ENCODE measurements around the gene PTPRG.
"Not testable (repeated sequence)": the region's sequence is repeated elsewhere in the genome, so short reads cannot be mapped to it uniquely, and the experiment has no call there.

Gene PTPRG

DNA sequence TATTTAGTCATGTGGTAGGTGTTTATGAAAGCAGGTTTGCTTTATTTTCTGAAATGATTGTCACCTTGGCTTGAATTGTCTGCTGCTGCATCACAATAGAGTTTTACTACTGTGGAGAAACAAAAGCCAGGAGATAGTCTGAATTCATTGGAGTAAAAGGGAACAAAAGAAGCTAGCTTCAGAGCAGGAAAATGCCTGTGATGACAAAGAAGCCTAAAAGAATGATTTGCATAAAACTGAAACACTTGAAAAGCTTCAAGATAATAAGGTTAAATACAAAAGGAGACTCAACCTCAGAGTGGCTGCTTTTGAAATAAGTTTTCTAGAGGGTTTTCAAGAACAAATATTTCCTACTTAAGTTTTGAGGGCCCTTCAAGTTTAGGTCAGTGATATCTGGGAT, 138.3 kb downstream of the PTPRG start:
- H4K20me1 ChIP-seq = peaks cover 0 to 21% (median 6%) of the 10 kb centered on the region in 11 experiments; a peak in 10 of 22 replicates
- no peak for TF ChIP-seq Cebpa-rat (IDR thresholded peaks at IDR 0.05)
- peaks cover 0 to 4% (median 0%) of the 10 kb centered on the region in 10 experiments; a peak in 3 of 20 replicates for H3K4me1 ChIP-seq
- H3K27ac ChIP-seq = no peak overlapping the region
- no peak overlapping the region for H3K4me3 ChIP-seq
- 0 out of 22 replicates have a peak, but pooled peaks cover 0 to 6% (median 0%) of the 10 kb centered on the region in 11 experiments for H3K9me3 ChIP-seq (replicated peaks in 1 of 11)
- H3K27me3 ChIP-seq = no peaks in the 10 kb centered on the region
- no peak overlapping the region for H3K4me2 ChIP-seq
- H3K36me3 ChIP-seq = peaks cover 0 to 4% (median 0%) of the 10 kb centered on the region in 11 experiments; a peak in 1 of 22 replicates
- H3K9ac ChIP-seq = no peak overlapping the region

DNA sequence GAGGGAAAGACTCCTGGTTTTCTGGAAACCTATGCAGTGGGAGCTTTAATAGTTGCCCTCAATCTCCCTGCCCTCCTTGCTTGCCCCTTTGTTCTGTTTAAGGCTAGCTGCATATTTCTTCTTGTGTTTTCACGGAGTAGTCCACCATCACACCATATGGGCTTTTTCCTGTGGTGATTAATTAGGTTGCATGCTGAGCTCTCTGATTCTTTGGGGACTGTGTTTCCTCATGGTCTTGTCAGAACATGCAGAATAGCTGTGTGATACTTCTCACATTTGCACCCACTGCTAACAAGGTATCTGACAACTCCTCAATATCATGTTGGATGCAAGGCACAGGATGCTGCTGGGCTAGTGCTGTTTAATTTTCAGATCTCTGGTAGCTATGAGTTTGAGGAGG, 139.6 kb downstream of the PTPRG start:
- Histone ChIP-seq H3K36me3 (no peaks in the 10 kb centered on the region), H3K27ac (no peak overlapping the region), H3K27me3 (no peaks in the 10 kb centered on the region), H4K20me1 (peaks cover 0 to 29% (median 6%) of the 10 kb centered on the region in 11 experiments; a peak in 10 of 22 replicates), H3K9ac (no peak overlapping the region), H3K4me1 (peaks cover 0 to 4% (median 0%) of the 10 kb centered on the region in 10 experiments; a peak in 3 of 20 replicates), H3K4me2 (no peak overlapping the region), H3K4me3 (no peak overlapping the region), H3K9me3 (replicated peaks in 1 of 11) (0 out of 22 replicates have a peak, but pooled peaks cover 0 to 3% (median 0%) of the 10 kb centered on the region in 11 experiments)
- no peak for TF ChIP-seq Cebpa-rat (IDR thresholded peaks at IDR 0.05)

DNA sequence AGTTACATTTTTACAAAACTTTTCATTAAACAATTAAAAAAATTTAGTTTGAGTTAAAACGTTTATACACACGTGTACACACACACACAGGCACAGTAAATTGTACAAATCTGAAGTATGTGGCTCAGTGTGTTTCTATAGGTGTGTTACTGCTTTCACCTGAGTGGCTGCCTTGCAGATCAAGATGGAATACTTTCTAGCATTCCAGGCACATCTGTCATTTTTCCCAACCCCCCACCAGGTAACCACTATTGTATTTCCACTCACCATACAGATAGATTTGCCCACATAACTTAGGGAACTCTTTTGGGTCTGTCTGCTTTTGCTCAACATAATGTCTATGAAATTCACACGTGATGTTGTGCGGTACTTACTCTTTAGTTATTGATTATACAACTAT, 141.1 kb downstream of the PTPRG start:
- Histone ChIP-seq H3K27me3 (no peaks in the 10 kb centered on the region), H3K9me3 (replicated peaks in 1 of 11) (peaks cover 0 to 4% (median 2%) of the 10 kb centered on the region in 11 experiments; a peak in 2 of 22 replicates), H3K4me1 (peaks cover 0 to 4% (median 0%) of the 10 kb centered on the region in 10 experiments; a peak in 3 of 20 replicates), H3K4me3 (no peak overlapping the region), H3K36me3 (0 out of 22 replicates have a peak, but pooled peaks cover 0 to 3% (median 0%) of the 10 kb centered on the region in 11 experiments), H3K27ac (no peak overlapping the region), H3K9ac (no peak overlapping the region), H4K20me1 (peaks cover 0 to 29% (median 6%) of the 10 kb centered on the region in 11 experiments; a peak in 9 of 22 replicates), H3K4me2 (no peak overlapping the region)
- no peak for TF ChIP-seq Cebpa-rat (IDR thresholded peaks at IDR 0.05)

GRCh38 chr3:61704807-61705206, 143.4 kb downstream of the PTPRG start:
- Histone ChIP-seq H3K27me3 (no peaks in the 10 kb centered on the region), H3K4me1 (peaks cover 0 to 4% (median 0%) of the 10 kb centered on the region in 10 experiments; a peak in 3 of 20 replicates), H3K9ac (no peak overlapping the region), H3K4me3 (no peak overlapping the region), H3K36me3 (peaks cover 0 to 7% (median 0%) of the 10 kb centered on the region in 11 experiments; a peak in 2 of 22 replicates), H3K9me3 (replicated peaks in 1 of 11) (peaks cover 0 to 9% (median 0%) of the 10 kb centered on the region in 11 experiments; a peak in 3 of 22 replicates), H4K20me1 (peaks cover 0 to 29% (median 4%) of the 10 kb centered on the region in 11 experiments; a peak in 9 of 22 replicates), H3K4me2 (no peak overlapping the region), H3K27ac (no peak overlapping the region)
- no peak for TF ChIP-seq Cebpa-rat (IDR thresholded peaks at IDR 0.05)

- H3K4me3 ChIP-seq = no peak overlapping the region
- no peak for TF ChIP-seq Cebpa-rat (IDR thresholded peaks at IDR 0.05)
- H3K27me3 ChIP-seq = no peaks in the 10 kb centered on the region
- peaks cover 0 to 7% (median 0%) of the 10 kb centered on the region in 11 experiments; a peak in 2 of 22 replicates for H3K36me3 ChIP-seq
- H3K9ac ChIP-seq = no peak overlapping the region
- no peak overlapping the region for H3K27ac ChIP-seq
- H4K20me1 ChIP-seq = peaks cover 0 to 21% (median 0%) of the 10 kb centered on the region in 11 experiments; a peak in 6 of 22 replicates
- H3K9me3 ChIP-seq (replicated peaks in 1 of 11) = peaks cover 0 to 19% (median 5%) of the 10 kb centered on the region in 11 experiments; a peak in 6 of 22 replicates
- H3K4me1 ChIP-seq = no peaks in the 10 kb centered on the region
- H3K4me2 ChIP-seq = no peak overlapping the region
These were observed 146.1 kb downstream of the PTPRG start for GRCh38 chr3:61707492-61707891.

DNA sequence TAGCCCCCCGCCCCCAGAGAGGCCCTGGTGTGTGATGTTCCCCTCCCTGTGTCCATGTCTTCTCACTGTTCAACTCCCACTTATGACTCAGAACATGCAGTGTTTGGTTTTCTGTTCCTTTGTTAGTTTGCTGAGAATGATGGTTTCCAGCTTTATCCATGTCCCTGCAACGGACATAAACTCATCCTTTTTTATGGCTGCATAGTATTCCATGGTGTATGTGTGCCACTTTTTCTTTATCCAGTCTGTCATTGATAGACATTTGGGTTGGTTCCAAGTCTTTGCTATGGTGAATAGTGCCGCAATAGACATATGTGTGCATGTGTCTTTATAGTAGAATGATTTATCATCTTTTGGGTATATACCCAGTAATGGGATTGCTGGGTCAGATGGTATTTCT, 149.5 kb downstream of the PTPRG start:
- Histone ChIP-seq H3K9me3 (replicated peaks in 1 of 11) (peaks cover 0 to 19% (median 8%) of the 10 kb centered on the region in 11 experiments; a peak in 7 of 22 replicates), H4K20me1 (peaks cover 0 to 20% (median 0%) of the 10 kb centered on the region in 11 experiments; a peak in 3 of 22 replicates)
- not testable (repeated sequence) for H3K36me3 ChIP-seq, H3K4me1 ChIP-seq, H3K27me3 ChIP-seq, H3K9ac ChIP-seq, H3K4me2 ChIP-seq, H3K4me3 ChIP-seq, H3K27ac ChIP-seq

DNA sequence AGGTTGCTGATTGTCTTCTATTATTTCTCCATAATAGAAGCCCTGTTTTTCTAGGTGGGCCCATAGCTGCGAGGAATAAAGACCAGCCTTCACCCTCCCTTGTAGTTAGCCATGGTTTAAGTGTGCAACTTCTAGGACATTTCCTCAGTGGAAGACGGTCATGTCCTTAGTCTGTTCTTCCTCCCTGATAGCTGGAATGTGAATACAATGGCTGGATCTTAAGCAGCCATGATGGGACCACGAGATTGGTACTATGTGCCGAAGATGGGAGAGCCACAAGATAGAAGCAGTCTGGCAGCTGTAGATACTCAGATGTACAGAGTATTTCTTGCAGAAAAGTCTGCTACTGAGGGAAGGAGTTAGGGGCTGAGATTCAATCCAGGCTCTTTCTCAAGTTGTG, 152.9 kb downstream of the PTPRG start:
- Histone ChIP-seq H3K4me3 (no peak overlapping the region), H3K4me2 (no peak overlapping the region), H3K27me3 (no peaks in the 10 kb centered on the region), H3K4me1 (peaks cover 0 to 15% (median 2%) of the 10 kb centered on the region in 10 experiments; a peak in 8 of 20 replicates), H3K9me3 (replicated peaks in 1 of 11) (peaks cover 0 to 11% (median 5%) of the 10 kb centered on the region in 11 experiments; a peak in 7 of 22 replicates), H3K36me3 (no peaks in the 10 kb centered on the region; a peak in 2 of 22 replicates), H3K9ac (no peak overlapping the region), H4K20me1 (peaks cover 0 to 23% (median 0%) of the 10 kb centered on the region in 11 experiments; a peak in 2 of 22 replicates), H3K27ac (no peak overlapping the region)
- TF ChIP-seq Cebpa-rat (IDR thresholded peaks at IDR 0.05) = no peak

DNA sequence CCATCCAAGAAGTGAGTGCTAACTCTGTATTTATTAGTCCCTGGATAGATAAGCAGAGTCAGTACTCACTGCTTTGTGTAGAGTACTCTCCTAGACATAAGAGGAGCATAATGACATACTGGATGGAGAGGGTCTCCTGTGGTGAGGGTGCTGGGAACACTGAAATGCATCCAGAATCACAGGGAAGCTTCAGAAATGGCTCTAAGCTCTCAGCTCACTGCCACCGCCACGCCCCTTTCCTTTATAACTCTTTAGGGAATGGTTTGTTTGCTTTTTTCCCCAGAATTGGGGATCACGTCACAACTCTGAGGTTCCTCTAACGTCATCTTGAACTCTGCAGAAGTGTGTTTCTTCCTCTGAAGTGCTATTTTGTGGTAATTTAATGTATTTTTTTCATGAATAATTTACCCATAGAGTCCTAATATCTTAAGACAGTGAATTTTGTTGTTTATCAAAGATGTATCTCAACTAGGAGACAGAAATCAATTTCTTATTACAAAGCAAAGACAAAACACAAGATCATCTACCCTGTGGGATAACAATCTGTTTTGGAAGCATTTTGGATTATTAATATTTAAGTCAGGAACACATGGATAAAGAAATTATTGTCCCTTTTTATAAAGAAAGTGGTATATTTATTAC, 154.6 kb downstream of the PTPRG start:
- Histone ChIP-seq H3K4me2 (peak overlapping the region in 2 of 11 experiments; percentile 25 to 51; a peak in 4 of 22 replicates), H3K27ac (no peak overlapping the region), H3K9me3 (replicated peaks in 1 of 11) (peaks cover 0 to 13% (median 2%) of the 10 kb centered on the region in 11 experiments; a peak in 6 of 22 replicates), H3K4me3 (no peak overlapping the region), H3K4me1 (peaks cover 0 to 19% (median 2%) of the 10 kb centered on the region in 10 experiments; a peak in 8 of 20 replicates), H3K9ac (no peak overlapping the region), H4K20me1 (peaks cover 0 to 31% (median 0%) of the 10 kb centered on the region in 11 experiments; a peak in 2 of 22 replicates), H3K36me3 (no peaks in the 10 kb centered on the region), H3K27me3 (no peaks in the 10 kb centered on the region)
- no peak for TF ChIP-seq Cebpa-rat (IDR thresholded peaks at IDR 0.05)

DNA sequence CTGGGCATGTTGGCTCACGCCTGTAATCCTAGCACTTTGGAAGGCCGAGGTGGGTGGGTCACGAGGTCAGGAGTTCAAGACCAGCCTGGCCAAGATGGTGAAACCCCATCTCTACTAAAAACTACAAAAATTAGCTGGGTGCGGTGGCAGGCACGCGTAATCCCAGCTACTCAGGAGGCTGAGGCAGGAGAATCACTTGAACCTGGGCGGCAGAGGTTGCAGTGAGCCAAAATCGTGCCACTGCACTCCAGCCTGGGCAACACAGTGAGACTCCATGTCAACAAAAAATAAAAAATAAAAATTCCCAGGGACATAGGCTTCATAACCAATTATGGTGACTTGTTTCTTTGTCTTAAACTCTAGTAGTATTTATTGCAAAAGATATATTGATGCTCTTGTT, 155.3 kb downstream of the PTPRG start:
- Histone ChIP-seq H4K20me1 (peaks cover 0 to 31% (median 0%) of the 10 kb centered on the region in 11 experiments; a peak in 2 of 22 replicates), H3K4me1 (peaks cover 0 to 19% (median 2%) of the 10 kb centered on the region in 10 experiments; a peak in 8 of 20 replicates)
- H3K4me2 ChIP-seq; H3K27me3 ChIP-seq; H3K36me3 ChIP-seq; H3K9ac ChIP-seq; H3K9me3 ChIP-seq (replicated peaks in 1 of 11); H3K27ac ChIP-seq; H3K4me3 ChIP-seq: not testable (repeated sequence)

All from BLaER1 treated with 17β-estradiol and CSF1 and Interleukin-3, amounts not matched to agents 10 nM and 100 nM (cell line).